A673 (cell line): Measurements from ENCODE around the gene POU3F3. TPM values are rescaled to one million over a fixed set of nuclear protein-coding genes. Genes with fewer than 3 reads are reported as not detected.

ENCODE experiments used
- BruUV-seq: library from RNA; stranded (reverse); fragments of 400-500 nt; replicated peaks from 2 replicates; lab custom pipeline; 2021; lab: Mats Ljungman, UMichigan
- CTCF ChIA-PET: fragments of 300-600 bp; sonication (Branson Sonifier 250); formaldehyde crosslinking; loops from one replicate; lab custom pipeline; 2022; ENCODE audit warnings: antibody characterized with exemption; lab: Charles Lee
- POLR2A ChIA-PET: fragments of 300-600 bp; sonication (Branson Sonifier 250); formaldehyde crosslinking; loops from one replicate; lab custom pipeline; 2022; ENCODE audit warnings: antibody characterized with exemption; ENCODE audit not compliant: low non-redundant PET; lab: Charles Lee
- DNase-seq: peaks from one replicate; pipeline ENCODE4 v3.0.0-alpha.2; 2015; ENCODE audit warnings: low spot score
- H3K27ac ChIP-seq: fragments of 200-600 bp; sonication (generic); 2 replicates; pipeline ENCODE4 v1.5.1; 2016; ENCODE audit warnings: mixed run types, low read depth, mild to moderate bottlenecking, mixed read lengths, antibody characterized with exemption, low read length; ENCODE audit not compliant: poor library complexity, severe bottlenecking
- H3K27me3 ChIP-seq: fragments of 200-600 bp; sonication (generic); replicated peaks from 2 replicates; pipeline ENCODE4 v1.6.1; 2017; ENCODE audit warnings: mixed run types, low read depth, mild to moderate bottlenecking, mixed read lengths, antibody characterized with exemption, low read length; ENCODE audit not compliant: insufficient read depth, poor library complexity
- H3K36me3 ChIP-seq: fragments of 200-600 bp; sonication (generic); 2 replicates; pipeline ENCODE4 v1.6.1; 2016; ENCODE audit warnings: mixed run types, mild to moderate bottlenecking, mixed read lengths, antibody characterized with exemption, low read length; ENCODE audit not compliant: insufficient read depth, poor library complexity, severe bottlenecking
- H3K4me1 ChIP-seq: fragments of 200-600 bp; sonication (generic); 2 replicates; pipeline ENCODE4 v1.6.1; 2017; ENCODE audit warnings: mixed run types, mild to moderate bottlenecking, mixed read lengths, antibody characterized with exemption, low read length; ENCODE audit not compliant: insufficient read depth, poor library complexity, severe bottlenecking
- H3K4me3 ChIP-seq: fragments of 200-600 bp; sonication (generic); 2 replicates; pipeline ENCODE4 v1.5.1; 2016; ENCODE audit warnings: low read depth, mixed run types, mild to moderate bottlenecking, mixed read lengths, low read length; ENCODE audit not compliant: poor library complexity, severe bottlenecking
- H3K9me3 ChIP-seq: fragments of 200-600 bp; sonication (generic); 2 replicates; pipeline ENCODE4 v1.6.1; 2016; ENCODE audit warnings: mixed run types, low read depth, mild to moderate bottlenecking, mixed read lengths, antibody characterized with exemption, low read length; ENCODE audit not compliant: poor library complexity, severe bottlenecking
- EZH2 ChIP-seq: fragments of 200-600 bp; sonication (generic); IDR thresholded peaks from 2 replicates; pipeline ENCODE4 v1.6.1; 2017; ENCODE audit warnings: borderline replicate concordance, low read depth, mild to moderate bottlenecking, mixed read lengths, antibody characterized with exemption, low read length; ENCODE audit not compliant: poor library complexity, severe bottlenecking
- intact Hi-C: fragments of 100-400 bp; cut with micrococcal nuclease; formaldehyde crosslinking; loops from one replicate; pipeline ENCODE4 v1.10.0; 2022; ENCODE audit not compliant: unreplicated experiment
- total RNA-seq: library from RNA; stranded (reverse); gene quantifications from 2 replicates; pipeline ENCODE4 v1.2.3, GENCODE V29; 2021
- TF ChIP-seq, protein P1 (sequence below): fragments of 300-800, 200-600 bp; sonication (generic); conservative IDR thresholded peaks from 2 replicates; pipeline ENCODE4 v1.5.1; 2017; ENCODE audit warnings: low read depth, mild to moderate bottlenecking, antibody characterized with exemption, low read length, moderate library complexity, mixed read lengths

The POU3F3 gene
- total RNA-seq, 1 experiment from 2014 or later, result not detected

DNA sequence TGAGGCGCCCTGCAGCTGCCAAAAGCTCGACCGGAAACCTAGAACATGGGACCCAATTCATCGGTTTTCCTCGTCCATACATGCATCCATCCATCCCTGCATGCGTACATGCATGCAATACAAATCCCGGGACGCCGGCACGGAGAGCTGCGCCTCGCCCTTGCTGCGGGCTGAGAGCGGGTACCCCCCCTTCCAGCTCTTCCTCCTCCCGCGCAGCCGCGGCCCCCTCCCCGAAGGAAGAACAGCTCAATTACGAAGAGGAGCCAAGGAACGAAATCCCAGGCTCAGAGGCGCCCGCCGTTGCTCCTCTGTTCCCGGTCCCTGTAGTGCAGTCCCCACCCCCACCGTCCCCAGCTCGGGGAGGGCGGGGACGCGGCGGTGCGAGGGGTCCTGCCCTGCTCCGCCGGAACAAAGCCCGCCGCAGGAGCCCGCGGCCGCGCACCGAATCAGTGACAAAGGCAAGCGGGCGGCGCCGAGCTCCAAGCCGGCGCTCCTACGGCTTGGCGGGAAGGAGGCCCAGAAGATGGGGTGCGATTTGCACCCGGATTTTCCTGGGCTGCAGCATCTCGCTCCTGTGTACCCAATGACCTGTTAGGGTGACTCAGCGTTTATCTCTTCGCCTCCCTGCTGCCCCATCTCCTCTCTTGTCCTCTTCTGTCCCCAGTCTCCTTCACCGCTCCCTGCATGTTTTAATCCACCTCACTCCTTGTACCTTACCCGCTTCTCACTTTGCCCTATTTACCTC is 8.9 kb upstream of the POU3F3 start:
- no peaks in the 10 kb centered on the region for H3K36me3 ChIP-seq
- peaks cover 3% of the 10 kb centered on the region for H3K4me1 ChIP-seq
- no peaks in the 10 kb centered on the region for H3K9me3 ChIP-seq
- no peak overlapping the region for H3K4me3 ChIP-seq
- no peak overlapping the region for H3K27ac ChIP-seq
- TF ChIP-seq EZH2, result peak; percentile 79
- TF ChIP-seq, protein P1, sequence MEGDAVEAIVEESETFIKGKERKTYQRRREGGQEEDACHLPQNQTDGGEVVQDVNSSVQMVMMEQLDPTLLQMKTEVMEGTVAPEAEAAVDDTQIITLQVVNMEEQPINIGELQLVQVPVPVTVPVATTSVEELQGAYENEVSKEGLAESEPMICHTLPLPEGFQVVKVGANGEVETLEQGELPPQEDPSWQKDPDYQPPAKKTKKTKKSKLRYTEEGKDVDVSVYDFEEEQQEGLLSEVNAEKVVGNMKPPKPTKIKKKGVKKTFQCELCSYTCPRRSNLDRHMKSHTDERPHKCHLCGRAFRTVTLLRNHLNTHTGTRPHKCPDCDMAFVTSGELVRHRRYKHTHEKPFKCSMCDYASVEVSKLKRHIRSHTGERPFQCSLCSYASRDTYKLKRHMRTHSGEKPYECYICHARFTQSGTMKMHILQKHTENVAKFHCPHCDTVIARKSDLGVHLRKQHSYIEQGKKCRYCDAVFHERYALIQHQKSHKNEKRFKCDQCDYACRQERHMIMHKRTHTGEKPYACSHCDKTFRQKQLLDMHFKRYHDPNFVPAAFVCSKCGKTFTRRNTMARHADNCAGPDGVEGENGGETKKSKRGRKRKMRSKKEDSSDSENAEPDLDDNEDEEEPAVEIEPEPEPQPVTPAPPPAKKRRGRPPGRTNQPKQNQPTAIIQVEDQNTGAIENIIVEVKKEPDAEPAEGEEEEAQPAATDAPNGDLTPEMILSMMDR, result no peak
- intact Hi-C loops, result no loop called here
- POLR2A ChIA-PET, result no interaction called here
- CTCF ChIA-PET, result no interaction called here
- no TSS peak for BruUV-seq
- no peak for DNase-seq
- peaks cover 97% of the 10 kb centered on the region for H3K27me3 ChIP-seq

GRCh38 chr2:104845552-104845931 is 8.4 kb upstream of the POU3F3 start:
- ChIA-PET POLR2A (no interaction called here), CTCF (no interaction called here)
- Histone ChIP-seq H3K4me3 (no peak overlapping the region), H3K36me3 (no peaks in the 10 kb centered on the region), H3K9me3 (no peaks in the 10 kb centered on the region), H3K27me3 (peaks cover 98% of the 10 kb centered on the region), H3K4me1 (peaks cover 3% of the 10 kb centered on the region), H3K27ac (no peak overlapping the region)
- intact Hi-C loops, result no loop called here
- DNase-seq, result no peak
- no peak for TF ChIP-seq EZH2
- TF ChIP-seq, protein P1, result no peak
- no TSS peak for BruUV-seq

DNA sequence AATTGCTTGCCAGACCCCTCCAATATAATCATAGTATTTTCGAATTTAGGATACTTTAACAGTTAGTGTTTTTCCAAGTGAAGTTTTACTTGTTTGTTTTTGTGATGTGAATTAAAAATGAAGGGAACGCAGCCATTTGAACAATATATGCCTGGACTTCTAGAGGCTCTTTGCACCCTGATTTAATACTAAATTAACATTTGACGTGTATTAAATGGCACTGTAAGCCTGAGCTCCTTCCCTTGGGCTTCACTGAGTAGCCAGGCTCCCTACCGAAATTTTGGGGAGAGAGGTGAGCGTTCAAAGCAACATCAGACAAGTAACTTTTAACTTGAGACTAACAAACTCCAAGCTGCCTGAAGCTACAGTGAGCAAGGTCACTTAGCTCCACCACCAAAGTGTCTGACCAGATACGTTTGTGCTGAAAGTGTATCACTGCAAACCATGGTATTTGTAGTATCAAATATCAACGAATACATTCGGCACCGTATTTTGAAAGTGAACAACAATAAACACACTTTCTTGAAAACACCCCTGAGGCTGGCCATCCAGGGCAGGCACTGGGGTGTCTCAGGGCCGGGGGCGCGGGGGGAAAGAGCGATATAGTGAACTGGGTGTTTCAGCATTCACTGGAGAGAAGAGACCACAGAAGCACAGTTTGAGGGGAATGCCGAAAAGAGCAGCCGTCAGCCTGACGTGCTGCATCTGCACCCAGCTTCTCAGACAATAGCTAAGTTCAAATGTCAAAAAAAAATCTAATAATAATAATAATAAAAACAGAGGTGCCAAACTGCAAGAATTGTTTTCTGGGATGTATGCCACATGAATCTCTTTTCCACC is 7.7 kb upstream of the POU3F3 start:
- intact Hi-C loops, result no loop called here
- TF ChIP-seq, protein P1, result no peak
- TF ChIP-seq EZH2, result no peak
- no peaks in the 10 kb centered on the region for H3K36me3 ChIP-seq
- peaks cover 3% of the 10 kb centered on the region for H3K4me1 ChIP-seq
- POLR2A ChIA-PET, result no interaction called here
- no peak for DNase-seq
- H3K9me3 ChIP-seq, result no peaks in the 10 kb centered on the region
- CTCF ChIA-PET, result interaction anchor here (1.1 kb wide), 1 partner anchor 1685 kb away, joined by 4 read pairs; no protein-coding TSS in a partner anchor
- no peak overlapping the region for H3K4me3 ChIP-seq
- BruUV-seq, result no TSS peak
- H3K27ac ChIP-seq, result no peak overlapping the region
- H3K27me3 ChIP-seq, result peaks cover 98% of the 10 kb centered on the region
